OCI-LY1 (cell line): ENCODE results near the gene PDE6C.

Source experiments
- H2AFZ ChIP-seq: fragments of 200-600 bp; sonication (generic), shearing (Covaris generic); 2 replicates; pipeline ENCODE4 v1.6.0; 2014; ENCODE audit warnings: antibody characterized with exemption, mild to moderate bottlenecking, low read length
- H3F3A ChIP-seq: fragments of 200-600 bp; sonication (generic), shearing (Covaris generic); 2 replicates; pipeline ENCODE4 v1.6.0; 2014; ENCODE audit warnings: mild to moderate bottlenecking, antibody characterized with exemption, low read length, moderate library complexity; ENCODE audit not compliant: insufficient read depth
- H3K27ac ChIP-seq: fragments of 200-600 bp; sonication (generic); 2 replicates; pipeline ENCODE4 v1.5.1; 2014; ENCODE audit warnings: low read length, mixed run types, mild to moderate bottlenecking, low read depth; ENCODE audit not compliant: poor library complexity, severe bottlenecking
- H3K27me3 ChIP-seq: fragments of 200-600 bp; sonication (generic); 2 replicates; pipeline ENCODE4 v1.6.0; 2014; ENCODE audit warnings: antibody characterized with exemption, mild to moderate bottlenecking, low read length, moderate library complexity; ENCODE audit not compliant: insufficient read depth
- H3K36me3 ChIP-seq: fragments of 200-600 bp; sonication (generic); 2 replicates; pipeline ENCODE4 v1.6.1; 2014; ENCODE audit warnings: mild to moderate bottlenecking, antibody characterized with exemption, low read length, moderate library complexity, mixed read lengths; ENCODE audit not compliant: insufficient read depth
- H3K4me1 ChIP-seq: fragments of 200-600 bp; sonication (generic); 2 replicates; pipeline ENCODE4 v1.5.1; 2014; ENCODE audit warnings: mild to moderate bottlenecking, low read length, moderate library complexity; ENCODE audit not compliant: insufficient read depth, severe bottlenecking
- H3K4me2 ChIP-seq: fragments of 200-600 bp; sonication (generic), shearing (Covaris generic); 2 replicates; pipeline ENCODE4 v1.6.1; 2014; ENCODE audit warnings: low read length
- H3K4me3 ChIP-seq: fragments of 200-600 bp; sonication (generic); 2 replicates; pipeline ENCODE4 v1.5.1; 2014; ENCODE audit warnings: low read length, low read depth, mild to moderate bottlenecking, mixed read lengths; ENCODE audit not compliant: poor library complexity, severe bottlenecking
- H3K79me2 ChIP-seq: fragments of 200-600 bp; shearing (Covaris generic); 2 replicates; pipeline ENCODE4 v1.6.1; 2016; ENCODE audit warnings: mixed run types, low read length, mixed read lengths; ENCODE audit not compliant: insufficient read depth
- H3K9ac ChIP-seq: fragments of 200-600 bp; sonication (generic), shearing (Covaris generic); 2 replicates; pipeline ENCODE4 v1.6.1; 2014; ENCODE audit warnings: mild to moderate bottlenecking, low read length, mixed read lengths
- H3K9me2 ChIP-seq: fragments of 200-600 bp; sonication (generic), shearing (Covaris generic); 2 replicates; pipeline ENCODE4 v1.6.1; 2014; ENCODE audit warnings: low read depth, mild to moderate bottlenecking, low read length, mixed read lengths
- H3K9me3 ChIP-seq: fragments of 200-600 bp; shearing (Covaris generic); 2 replicates; pipeline ENCODE4 v1.6.1; 2014; ENCODE audit warnings: low read length, mixed read lengths
- H4K20me1 ChIP-seq: fragments of 200-600 bp; sonication (generic), shearing (Covaris generic); 2 replicates; pipeline ENCODE4 v1.6.0; 2016; ENCODE audit warnings: mild to moderate bottlenecking, low read length; ENCODE audit not compliant: insufficient read depth
- EZH2 ChIP-seq: fragments of 200-600 bp; sonication (generic), shearing (Covaris generic); IDR thresholded peaks from 2 replicates; pipeline ENCODE4 v1.8.0; 2017; ENCODE audit warnings: borderline replicate concordance, mixed run types, mild to moderate bottlenecking, antibody characterized with exemption, low read length, moderate library complexity, mixed read lengths
- TF ChIP-seq, protein P1 (sequence below): fragments of 200-600 bp; sonication (generic), shearing (Covaris generic); IDR thresholded peaks from 2 replicates; pipeline ENCODE4 v1.5.1; 2017; ENCODE audit warnings: mild to moderate bottlenecking, antibody characterized with exemption, low read length, moderate library complexity, mixed read lengths

Gene PDE6C

DNA sequence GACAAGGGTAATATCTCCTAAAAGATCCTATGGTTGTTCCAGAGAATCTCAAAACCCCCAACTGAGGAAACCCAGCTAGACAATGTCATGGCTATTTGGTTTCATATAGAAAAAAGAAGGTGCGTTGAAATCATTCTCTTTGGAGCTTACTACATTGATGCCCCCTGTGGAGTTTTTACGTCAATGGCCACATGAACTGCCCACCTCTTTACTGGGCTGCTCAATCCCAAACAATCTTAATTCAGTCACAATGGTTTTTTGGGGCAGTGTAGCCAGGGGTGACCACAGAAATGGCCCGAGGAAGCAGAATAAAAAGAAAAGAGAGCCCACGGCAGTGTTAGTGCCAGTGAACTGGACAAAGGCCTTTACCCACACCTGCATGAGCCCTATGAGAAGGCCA is 19.1 kb upstream of the PDE6C start:
- H3K27me3 ChIP-seq, result no peaks in the 10 kb centered on the region
- no peaks in the 10 kb centered on the region for H3K4me1 ChIP-seq
- no peaks in the 10 kb centered on the region for H3F3A ChIP-seq
- no peaks in the 10 kb centered on the region for H3K9me2 ChIP-seq
- no peaks in the 10 kb centered on the region for H4K20me1 ChIP-seq
- TF ChIP-seq, protein P1, sequence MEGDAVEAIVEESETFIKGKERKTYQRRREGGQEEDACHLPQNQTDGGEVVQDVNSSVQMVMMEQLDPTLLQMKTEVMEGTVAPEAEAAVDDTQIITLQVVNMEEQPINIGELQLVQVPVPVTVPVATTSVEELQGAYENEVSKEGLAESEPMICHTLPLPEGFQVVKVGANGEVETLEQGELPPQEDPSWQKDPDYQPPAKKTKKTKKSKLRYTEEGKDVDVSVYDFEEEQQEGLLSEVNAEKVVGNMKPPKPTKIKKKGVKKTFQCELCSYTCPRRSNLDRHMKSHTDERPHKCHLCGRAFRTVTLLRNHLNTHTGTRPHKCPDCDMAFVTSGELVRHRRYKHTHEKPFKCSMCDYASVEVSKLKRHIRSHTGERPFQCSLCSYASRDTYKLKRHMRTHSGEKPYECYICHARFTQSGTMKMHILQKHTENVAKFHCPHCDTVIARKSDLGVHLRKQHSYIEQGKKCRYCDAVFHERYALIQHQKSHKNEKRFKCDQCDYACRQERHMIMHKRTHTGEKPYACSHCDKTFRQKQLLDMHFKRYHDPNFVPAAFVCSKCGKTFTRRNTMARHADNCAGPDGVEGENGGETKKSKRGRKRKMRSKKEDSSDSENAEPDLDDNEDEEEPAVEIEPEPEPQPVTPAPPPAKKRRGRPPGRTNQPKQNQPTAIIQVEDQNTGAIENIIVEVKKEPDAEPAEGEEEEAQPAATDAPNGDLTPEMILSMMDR, result no peak
- no peak for TF ChIP-seq EZH2
- H3K36me3 ChIP-seq, result no peaks in the 10 kb centered on the region
- H3K9me3 ChIP-seq, result no peaks in the 10 kb centered on the region
- H3K79me2 ChIP-seq, result no peaks in the 10 kb centered on the region
- H3K4me3 ChIP-seq, result no peak overlapping the region
- H3K9ac ChIP-seq, result no peak overlapping the region
- H3K27ac ChIP-seq, result no peak overlapping the region
- no peak overlapping the region for H2AFZ ChIP-seq
- H3K4me2 ChIP-seq, result no peak overlapping the region

DNA sequence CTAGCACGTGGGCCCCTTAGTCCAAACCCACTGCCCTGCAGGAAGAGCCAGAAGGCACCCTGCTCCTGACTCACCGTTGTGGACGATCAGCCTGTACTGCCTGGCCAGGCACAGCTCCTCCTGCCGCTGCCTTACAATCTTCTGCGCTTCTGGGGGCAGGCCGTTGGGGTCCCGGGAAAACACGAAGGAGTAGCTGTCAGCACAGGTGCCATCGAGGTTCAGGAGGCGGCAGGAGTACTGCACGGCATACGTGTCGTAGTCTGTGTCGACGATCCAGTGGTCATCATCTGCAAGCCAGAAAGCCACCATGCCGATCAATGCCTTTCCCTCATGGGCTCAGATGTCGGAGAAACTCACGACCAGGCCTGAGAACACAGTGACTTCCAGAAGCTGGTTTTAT is 18.6 kb upstream of the PDE6C start:
- Histone ChIP-seq H3K27ac (no peak overlapping the region), H2AFZ (no peak overlapping the region), H3K27me3 (no peaks in the 10 kb centered on the region), H3K9ac (no peak overlapping the region), H3K4me2 (no peak overlapping the region), H3K4me3 (no peak overlapping the region), H3K9me3 (no peaks in the 10 kb centered on the region), H3K9me2 (no peaks in the 10 kb centered on the region), H3F3A (no peaks in the 10 kb centered on the region), H3K79me2 (no peaks in the 10 kb centered on the region), H4K20me1 (no peaks in the 10 kb centered on the region), H3K4me1 (no peaks in the 10 kb centered on the region), H3K36me3 (no peaks in the 10 kb centered on the region)
- no peak for TF ChIP-seq EZH2
- TF ChIP-seq, protein P1, result no peak

DNA sequence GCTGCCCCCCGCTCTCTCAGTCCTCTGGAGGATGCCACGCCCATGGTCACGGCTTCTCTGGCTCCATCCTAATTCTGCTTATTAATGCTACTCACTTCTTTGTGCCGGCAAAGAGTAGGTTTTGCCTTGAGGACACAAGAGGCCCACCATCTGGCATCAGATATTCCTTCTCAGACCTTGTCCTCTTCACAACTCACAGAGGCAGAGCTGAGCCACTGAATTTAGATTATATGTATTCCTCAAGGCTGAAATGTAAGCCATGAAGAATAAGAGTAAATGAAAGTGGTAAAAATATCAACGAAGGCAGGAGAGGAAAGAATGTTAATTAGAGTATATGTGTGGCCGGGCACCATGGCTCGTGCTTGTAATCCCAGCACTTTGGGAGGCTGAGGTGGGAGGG is 17.8 kb upstream of the PDE6C start:
- H3K36me3 ChIP-seq, result no peaks in the 10 kb centered on the region
- H3K9me3 ChIP-seq, result no peaks in the 10 kb centered on the region
- H3K9ac ChIP-seq, result no peak overlapping the region
- H2AFZ ChIP-seq, result no peak overlapping the region
- H3K27me3 ChIP-seq, result no peaks in the 10 kb centered on the region
- H3K4me1 ChIP-seq, result no peaks in the 10 kb centered on the region
- no peak overlapping the region for H3K4me3 ChIP-seq
- H3F3A ChIP-seq, result no peaks in the 10 kb centered on the region
- no peaks in the 10 kb centered on the region for H4K20me1 ChIP-seq
- H3K79me2 ChIP-seq, result no peaks in the 10 kb centered on the region
- no peak overlapping the region for H3K4me2 ChIP-seq
- TF ChIP-seq EZH2, result no peak
- no peaks in the 10 kb centered on the region for H3K9me2 ChIP-seq
- H3K27ac ChIP-seq, result no peak overlapping the region

DNA sequence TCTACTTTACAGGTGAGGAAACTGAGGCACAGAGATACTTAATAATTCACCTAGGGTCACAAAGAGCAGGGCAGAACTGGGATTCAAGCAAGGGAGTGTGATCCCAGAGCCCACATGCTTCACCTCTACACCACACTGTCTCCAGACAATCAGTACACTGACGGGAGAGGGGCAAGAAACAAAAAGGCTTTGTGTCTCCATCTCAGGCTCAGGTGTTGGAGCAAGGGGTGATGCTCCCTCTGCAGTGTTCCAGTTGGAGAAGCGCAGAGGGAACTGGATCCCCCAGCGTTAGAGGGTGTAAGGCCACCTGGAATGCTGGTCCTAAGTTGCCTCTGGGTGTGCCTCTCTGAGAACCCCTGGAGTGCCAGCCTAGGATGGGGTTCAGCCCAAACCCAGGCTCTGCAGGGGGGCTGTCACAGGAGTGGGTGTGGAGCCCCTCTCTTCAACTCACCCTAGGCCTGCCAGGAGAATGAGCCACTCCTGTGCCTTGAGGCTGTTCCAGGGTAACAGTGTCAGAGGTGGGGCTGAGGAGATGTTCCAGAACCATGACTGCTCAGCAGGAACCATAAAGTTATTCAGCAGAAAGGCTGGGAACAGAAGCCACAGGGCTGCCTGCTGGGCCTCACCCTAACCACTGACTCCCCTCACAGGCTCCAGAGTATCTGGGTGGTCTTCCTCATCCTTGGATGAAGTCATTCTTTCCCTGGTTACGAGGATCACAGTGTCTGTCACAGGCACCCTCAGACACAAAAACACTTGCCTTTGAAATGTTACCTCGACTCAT is 16.8 kb upstream of the PDE6C start:
- H2AFZ ChIP-seq, result no peak overlapping the region

More for the DNA sequence above, 16.8 kb upstream of the PDE6C start:
- no peak overlapping the region for H3K27ac ChIP-seq
- no peaks in the 10 kb centered on the region for H3F3A ChIP-seq
- no peak for TF ChIP-seq EZH2
- TF ChIP-seq, protein P1, result no peak
- no peaks in the 10 kb centered on the region for H4K20me1 ChIP-seq
- H3K79me2 ChIP-seq, result no peaks in the 10 kb centered on the region
- H3K9me3 ChIP-seq, result no peaks in the 10 kb centered on the region
- no peak overlapping the region for H3K9ac ChIP-seq
- no peaks in the 10 kb centered on the region for H3K36me3 ChIP-seq
- no peaks in the 10 kb centered on the region for H3K27me3 ChIP-seq
- no peaks in the 10 kb centered on the region for H3K9me2 ChIP-seq
- no peak overlapping the region for H3K4me3 ChIP-seq
- H3K4me2 ChIP-seq, result no peak overlapping the region
- H3K4me1 ChIP-seq, result no peaks in the 10 kb centered on the region
